ENCODE data around the gene HSBP1L1. TPM values are rescaled to one million over a fixed set of nuclear protein-coding genes. Genes with fewer than 3 reads are reported as not detected.

HSBP1L1 gene
- total RNA-seq, 1 donor from 2014 or later, result 48.7 TPM

GRCh38 chr18:79962835-79963657 lies 1.4 kb upstream of the HSBP1L1 start:
- Histone ChIP-seq H3K36me3 (peaks cover 5% of the 10 kb centered on the region), H3K27ac (peak overlapping the region; percentile 85), H3K4me1 (peaks cover 28% of the 10 kb centered on the region), H3K27me3 (no peaks in the 10 kb centered on the region), H3K9me3 (no peaks in the 10 kb centered on the region), H3K4me3 (no peak overlapping the region)
- ATAC-seq, result no peak
- intact Hi-C loops (cut with DNase I), result no loop called here
- TF ChIP-seq CTCF (IDR thresholded peaks at IDR 0.05), result no peak
- DNase-seq, result no peak

- Histone ChIP-seq H3K27ac (peak overlapping the region; percentile 85), H3K4me3 (peak overlapping the region; percentile 63), H3K36me3 (peaks cover 9% of the 10 kb centered on the region), H3K9me3 (no peaks in the 10 kb centered on the region), H3K4me1 (peaks cover 28% of the 10 kb centered on the region), H3K27me3 (no peaks in the 10 kb centered on the region)
- intact Hi-C loops (cut with DNase I), result no loop called here
- ATAC-seq (no peak), DNase-seq (no peak)
- TF ChIP-seq CTCF (IDR thresholded peaks at IDR 0.05), result no peak
Measured at GRCh38 chr18:79963658-79964329, 649 bp upstream of the HSBP1L1 start.

DNA sequence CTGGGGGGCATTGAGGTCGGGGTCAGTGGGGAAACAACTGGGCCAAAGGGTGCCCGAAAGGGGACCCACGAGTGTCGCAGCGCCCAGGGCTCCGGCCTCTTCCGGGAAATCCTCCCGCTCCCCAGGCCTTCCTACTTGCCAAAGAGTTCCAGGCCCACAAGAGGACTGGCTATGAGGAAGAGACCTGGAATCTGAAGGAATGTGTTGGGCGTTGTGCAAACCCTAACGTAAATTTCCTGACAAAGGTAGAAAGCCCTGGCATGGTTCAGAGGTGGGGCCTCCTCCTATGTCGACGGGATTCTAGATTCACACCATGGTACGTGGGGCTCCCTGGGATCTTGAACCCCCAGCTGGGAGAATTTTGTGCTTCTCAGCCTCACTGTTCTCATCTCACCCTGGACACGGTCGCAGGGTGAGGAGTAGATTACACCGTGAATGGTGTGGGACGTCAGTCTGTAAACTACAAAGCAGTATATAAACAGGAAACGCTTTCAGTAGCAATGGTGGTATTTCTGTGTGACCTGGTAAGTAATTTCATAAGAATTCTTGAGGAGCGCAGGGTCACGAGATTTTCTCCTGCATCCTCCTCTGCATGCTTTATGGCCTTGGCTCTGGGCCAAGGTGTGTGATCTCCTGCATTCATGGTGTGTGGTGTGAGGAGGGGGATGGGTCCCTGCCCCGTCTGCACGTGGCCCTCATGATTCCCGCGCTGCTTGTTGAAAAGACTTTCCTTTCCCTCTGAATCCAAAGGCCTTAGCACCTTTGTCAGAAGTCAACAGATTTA lies 868 bp downstream of the HSBP1L1 start:
- Histone ChIP-seq H3K27ac (peak overlapping the region; percentile 85), H3K4me1 (peaks cover 21% of the 10 kb centered on the region), H3K4me3 (peak overlapping the region; percentile 63), H3K9me3 (no peaks in the 10 kb centered on the region), H3K36me3 (peaks cover 17% of the 10 kb centered on the region), H3K27me3 (no peaks in the 10 kb centered on the region)
- ATAC-seq, result peak; percentile 57
- intact Hi-C loops (cut with DNase I), result no loop called here
- peak; percentile 80 for DNase-seq
- TF ChIP-seq CTCF (IDR thresholded peaks at IDR 0.05), result no peak

- no peak for TF ChIP-seq CTCF (IDR thresholded peaks at IDR 0.05)
- Histone ChIP-seq H3K9me3 (no peaks in the 10 kb centered on the region), H3K4me3 (no peak overlapping the region), H3K36me3 (peaks cover 64% of the 10 kb centered on the region), H3K4me1 (peaks cover 2% of the 10 kb centered on the region), H3K27ac (no peak overlapping the region), H3K27me3 (no peaks in the 10 kb centered on the region)
- intact Hi-C loops (cut with DNase I), result no loop called here
- DNase-seq, result no peak
- ATAC-seq, result no peak
Measured at GRCh38 chr18:79970419-79971133, 6.1 kb downstream of the HSBP1L1 start.
